Lung (tissue), 12 donors: Measurements from ENCODE around the gene C9. TPM values are rescaled to one million over a fixed set of nuclear protein-coding genes. Genes with fewer than 3 reads are reported as not detected.
"Not testable (repeated sequence)": the region's sequence is repeated elsewhere in the genome, so short reads cannot be mapped to it uniquely, and the experiment has no call there.

Experiments
- ATAC-seq: fragments of 200-7000 bp; cut with Tn5 transposase; one replicate; pipeline ENCODE4 v1.9.1; 2020; ENCODE audit warnings: moderate number of reproducible peaks; ENCODE audit not compliant: insufficient read depth, low FRiP score
- DNase-seq, 3 donors: peaks; one replicate each; pipeline ENCODE4 v3.0.0-alpha.2; 2013 to 2017
- H3K27ac ChIP-seq, 2 donors: one replicate each; pipeline ENCODE4 v1.5.1; 2013; ENCODE audit warnings: mild to moderate bottlenecking in 2 of 2, moderate library complexity in 2 of 2, control low read depth in 1 of 2, inconsistent platforms in 1 of 2, low read depth in 1 of 2, low read length in 1 of 2
- H3K27me3 ChIP-seq, 3 donors: one replicate each; pipeline ENCODE4 v1.5.1; 2013; ENCODE audit warnings: low read length in 2 of 3; ENCODE audit not compliant: control insufficient read depth in 3 of 3, insufficient read depth in 3 of 3
- H3K36me3 ChIP-seq, 4 donors: one replicate each; pipeline ENCODE4 v1.5.1; 2013; ENCODE audit warnings: low read length in 4 of 4, mild to moderate bottlenecking in 1 of 4, moderate library complexity in 1 of 4; ENCODE audit not compliant: control insufficient read depth in 4 of 4, insufficient read depth in 4 of 4
- H3K4me1 ChIP-seq, 5 donors: one replicate each; pipeline ENCODE4 v1.5.1; 2013; ENCODE audit warnings: low read length in 5 of 5, mild to moderate bottlenecking in 2 of 5, moderate library complexity in 1 of 5; ENCODE audit not compliant: control insufficient read depth in 5 of 5, insufficient read depth in 5 of 5
- H3K4me3 ChIP-seq: one replicate; pipeline ENCODE4 v1.5.1; 2013; ENCODE audit warnings: mild to moderate bottlenecking, control low read depth, moderate library complexity
- H3K9ac ChIP-seq, 2 donors: one replicate each; pipeline ENCODE4 v1.5.1; 2013; ENCODE audit warnings: low read length in 2 of 2, control low read depth in 1 of 2; ENCODE audit not compliant: insufficient read depth in 1 of 2
- H3K9me3 ChIP-seq, 4 donors: one replicate each; pipeline ENCODE4 v1.5.1; 2013; ENCODE audit warnings: low read length in 3 of 4, mild to moderate bottlenecking in 1 of 4, moderate library complexity in 1 of 4; ENCODE audit not compliant: control insufficient read depth in 4 of 4, insufficient read depth in 3 of 4
- CTCF ChIP-seq: IDR thresholded peaks from 2 replicates; pipeline ENCODE4 v1.5.1; 2012; ENCODE audit warnings: mild to moderate bottlenecking; ENCODE audit errors: control extremely low read depth, extremely low read depth
- whole genome bisulfite sequencing, 2 donors: extraction: QIAGEN DNeasy Blood & Tissue Kit; methylation state at CpG; one replicate each; pipeline ENCODE4 v1.1.7; 2013; 5-methylcytosine and 5-hydroxymethylcytosine counted together
- polyA plus RNA-seq, 2 donors: library from polyadenylated mRNA; stranded (reverse); fragments of 200-250 nt; gene quantifications; one replicate each; pipeline ENCODE4 v1.2.1, GENCODE V29; 2013
- total RNA-seq, 2 donors: library from RNA; depleted of rRNA in 1 of 2; stranded (reverse); fragments of >200 nt in 1 of 2; gene quantifications; one replicate each; pipeline ENCODE4 v1.2.1, GENCODE V29; 2014 to 2021
- donor health status: control.
- donor health status: control.
- donor health status: Bipolar disorder and iron deficiency.
- donor health status: healthy.
- donor health status: DM: yes; HTN: yes; CAD: no.

The C9 gene
- total and polyA plus RNA-seq, 4 donors: 0.14 to 0.43 TPM; not detected in 2

DNA sequence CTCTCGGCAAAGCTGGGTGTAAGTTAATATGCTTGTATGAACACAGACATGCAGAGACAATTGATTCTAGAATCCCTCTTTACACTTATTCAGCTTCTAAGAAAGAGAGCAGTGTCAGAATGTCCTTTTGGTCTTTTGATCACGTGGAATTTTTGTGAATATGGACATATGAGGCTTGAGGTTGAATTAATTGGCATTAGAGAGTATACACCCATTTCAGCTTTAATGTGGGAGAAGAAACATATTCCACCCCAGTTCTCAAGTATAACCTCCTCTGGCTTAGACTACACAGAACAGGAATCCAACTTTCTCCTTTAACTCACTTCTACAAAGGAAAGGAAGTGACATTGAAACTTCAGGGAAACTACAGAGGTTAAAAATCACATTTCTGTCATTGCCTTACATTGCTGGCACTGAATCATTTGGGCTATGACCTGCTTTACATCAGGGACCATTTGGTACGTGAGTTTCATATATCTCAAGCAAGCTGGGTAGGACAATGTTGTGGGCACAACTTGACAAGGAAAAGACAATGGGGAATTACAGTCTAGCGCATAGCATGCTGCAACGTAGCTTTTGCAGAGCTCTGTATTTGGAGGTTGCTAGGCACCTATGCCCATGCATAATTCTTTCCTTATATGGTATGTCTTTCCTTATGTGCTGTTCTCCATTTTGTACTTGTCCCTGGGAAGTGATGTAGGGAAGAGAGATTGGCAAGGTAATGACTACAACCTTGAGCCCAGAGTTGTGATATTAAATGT lies 41.0 kb upstream of the C9 start:
- peaks cover 0 to 3% (median 0%) of the 10 kb centered on the region in 4 donors for H3K9me3 ChIP-seq

DNA sequence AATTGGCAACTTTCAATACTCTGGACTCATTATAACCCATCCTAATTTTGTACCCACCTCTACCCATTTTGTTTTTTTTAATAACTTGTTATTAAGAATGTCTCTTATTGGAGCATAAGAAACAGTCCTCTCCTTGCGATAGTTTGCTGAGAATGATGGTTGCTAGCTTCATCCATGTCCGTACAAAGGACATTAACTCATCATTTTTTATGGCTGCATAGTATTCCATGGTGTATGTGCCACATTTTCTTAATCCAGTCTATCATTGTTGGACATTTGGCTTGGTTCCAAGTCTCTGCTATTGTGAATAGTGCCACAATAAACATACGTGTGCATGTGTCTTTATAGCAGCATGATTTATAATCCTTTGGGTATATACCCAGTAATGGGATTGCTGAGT lies 39.5 kb upstream of the C9 start:
- DNase-seq, H3K9me3 ChIP-seq, H3K27ac ChIP-seq, H3K9ac ChIP-seq, H3K4me3 ChIP-seq, H3K36me3 ChIP-seq, H3K27me3 ChIP-seq, ATAC-seq: not testable (repeated sequence)
- WGBS, 2 donors: 85 to 91% methylated on average over 3 of the region's 3 CpGs
- peaks cover 0 to 14% (median 11%) of the 10 kb centered on the region in 5 donors for H3K4me1 ChIP-seq

More for the DNA sequence above, 41.0 kb upstream of the C9 start:
- peaks cover 2 to 4% (median 3%) of the 10 kb centered on the region in 4 donors for H3K36me3 ChIP-seq
- no peak overlapping the region for H3K27ac ChIP-seq
- peaks cover 0 to 11% (median 8%) of the 10 kb centered on the region in 5 donors for H3K4me1 ChIP-seq
- DNase-seq (no peak), ATAC-seq (no peak)
- H3K27me3 ChIP-seq: no peaks in the 10 kb centered on the region
- TF ChIP-seq CTCF: no peak
- H3K4me3 ChIP-seq: no peak overlapping the region
- 59 to 76% methylated on average over 5 of the region's 5 CpGs for WGBS, 2 donors
- H3K9ac ChIP-seq: no peak overlapping the region

DNA sequence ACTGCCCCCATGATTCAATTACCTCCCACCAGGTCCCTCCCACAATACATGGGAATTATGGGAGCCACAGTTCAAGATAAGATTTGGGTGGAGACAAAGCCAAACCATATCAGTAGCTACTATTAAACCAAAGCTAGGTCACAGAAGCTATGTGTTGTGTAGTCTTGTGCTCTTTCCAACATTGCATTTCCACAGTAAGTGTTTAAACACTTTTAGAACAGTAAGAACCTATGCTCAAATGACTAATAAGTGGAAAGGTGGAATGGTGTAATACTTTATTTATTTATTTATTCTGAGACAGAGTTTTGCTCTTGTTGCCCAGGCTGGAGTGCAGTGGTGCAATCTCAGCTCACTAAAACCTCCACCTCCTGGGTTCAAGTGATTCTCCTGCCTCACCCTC lies 37.8 kb upstream of the C9 start:
- H3K27me3 ChIP-seq, H3K4me3 ChIP-seq, DNase-seq, H3K27ac ChIP-seq, H3K9me3 ChIP-seq, ATAC-seq, H3K36me3 ChIP-seq, H3K9ac ChIP-seq: not testable (repeated sequence)
- H3K4me1 ChIP-seq: peaks cover 0 to 14% (median 9%) of the 10 kb centered on the region in 5 donors

GRCh38 chr5:39400713-39401578 lies 36.7 kb upstream of the C9 start:
- Histone ChIP-seq H3K4me3 (no peak overlapping the region), H3K4me1 (peaks cover 0 to 14% (median 9%) of the 10 kb centered on the region in 5 donors), H3K27ac (peak overlapping the region in 1 of 2 donors; percentile 33), H3K9me3 (no peaks in the 10 kb centered on the region), H3K9ac (no peak overlapping the region), H3K27me3 (no peaks in the 10 kb centered on the region), H3K36me3 (peaks cover 0 to 6% (median 4%) of the 10 kb centered on the region in 4 donors)
- ATAC-seq (no peak), DNase-seq (no peak)
- no peak for TF ChIP-seq CTCF
- 64 to 67% methylated on average over 5 of the region's 5 CpGs for WGBS, 2 donors
